Panc1 (cell line): ENCODE results near the gene APOA5. TPM values are rescaled to one million over a fixed set of nuclear protein-coding genes. Genes with fewer than 3 reads are reported as not detected.

Experiments
- ATAC-seq: fragments of 200-7000 bp; cut with Tn5 transposase; 2 replicates; pipeline ENCODE4 v1.9.1; 2020; ENCODE audit warnings: mild to moderate bottlenecking, moderate library complexity
- BruUV-seq: library from RNA; stranded (reverse); fragments of 400-500 nt; replicated peaks from 2 replicates; lab custom pipeline; 2021; lab: Mats Ljungman, UMichigan
- CTCF ChIA-PET: fragments of 300-600 bp; sonication (Branson Sonifier 250); formaldehyde crosslinking; loops from one replicate; lab custom pipeline; 2022; ENCODE audit warnings: antibody characterized with exemption; lab: Charles Lee
- POLR2A ChIA-PET: fragments of 300-600 bp; sonication (Branson Sonifier 250); formaldehyde crosslinking; loops from one replicate; lab custom pipeline; 2022; ENCODE audit warnings: antibody characterized with exemption; lab: Charles Lee
- DNase-seq: peaks from one replicate; pipeline ENCODE4 v3.0.0-alpha.2; 2010; ENCODE audit warnings: low read depth, low spot score
- H3K27ac ChIP-seq: 2 replicates; pipeline ENCODE4 v1.5.1; 2011; ENCODE audit warnings: mild to moderate bottlenecking, low read length, inconsistent platforms
- H3K27me3 ChIP-seq: fragments of 200-500 bp; sonication (Bioruptor generic); 2 replicates; pipeline ENCODE4 v1.6.0; 2014; ENCODE audit warnings: low read length, inconsistent platforms; ENCODE audit not compliant: control insufficient read depth, insufficient read depth
- H3K36me3 ChIP-seq: fragments of 200-500 bp; sonication (Bioruptor generic); 2 replicates; pipeline ENCODE4 v1.5.1; 2014; ENCODE audit warnings: inconsistent platforms, mild to moderate bottlenecking, low read length, moderate library complexity; ENCODE audit not compliant: control insufficient read depth, insufficient read depth
- H3K4me1 ChIP-seq: 2 replicates; pipeline ENCODE4 v1.5.1; 2011; ENCODE audit warnings: inconsistent platforms, mild to moderate bottlenecking, low read length, moderate library complexity; ENCODE audit not compliant: control insufficient read depth, insufficient read depth
- H3K4me3 ChIP-seq, 2 experiments: 2 replicates each; pipeline ENCODE4 v1.5.1; 2011 to 2012; ENCODE audit warnings: low read depth in 2 of 2, low read length in 2 of 2, mild to moderate bottlenecking in 2 of 2, inconsistent platforms in 1 of 2, moderate library complexity in 1 of 2
- H3K9me3 ChIP-seq: fragments of 200-500 bp; sonication (Bioruptor generic); 2 replicates; pipeline ENCODE4 v1.5.1; 2014; ENCODE audit warnings: low read depth, mild to moderate bottlenecking, inconsistent platforms, low read length, moderate library complexity; ENCODE audit not compliant: control insufficient read depth, insufficient read depth
- CTCF ChIP-seq: fragments of 450-650 bp; IDR thresholded peaks from 2 replicates; pipeline ENCODE4 v1.5.1; 2017; ENCODE audit warnings: mild to moderate bottlenecking
- POLR2AphosphoS5 ChIP-seq: IDR thresholded peaks from 2 replicates; pipeline ENCODE4 v1.6.1; 2012; ENCODE audit warnings: mild to moderate bottlenecking, low read depth, low read length, moderate library complexity
- SIN3A ChIP-seq: IDR thresholded peaks from 2 replicates; pipeline ENCODE4 v1.6.1; 2012; ENCODE audit warnings: low read depth, mild to moderate bottlenecking, low read length, moderate library complexity, borderline replicate concordance; ENCODE audit not compliant: insufficient read depth
- TCF7L2 ChIP-seq: IDR thresholded peaks from 2 replicates; pipeline ENCODE4 v1.6.1; 2011; ENCODE audit warnings: mild to moderate bottlenecking, low read depth, low read length, inconsistent platforms
- in situ Hi-C: cut with HindIII; loops from 2 replicates; pipeline ENCODE4 v1.10.0; 2016; ENCODE audit warnings: low sequenced_read_pairs, low pct_unique_long_range_greater_than_20kb
- intact Hi-C: fragments of 100-400 bp; cut with micrococcal nuclease; formaldehyde crosslinking; loops from one replicate; pipeline ENCODE4 v1.10.0; 2022; ENCODE audit not compliant: unreplicated experiment
- total RNA-seq: library from RNA; stranded (reverse); gene quantifications from one replicate; pipeline ENCODE4 v1.2.1, GENCODE V29; 2021; ENCODE audit not compliant: unreplicated experiment
- TF ChIP-seq, protein P1 (sequence below), 2 experiments: IDR thresholded peaks; 2 replicates each; pipeline ENCODE4 v1.6.1; 2011 to 2012; ENCODE audit warnings: low read depth in 2 of 2, control low read depth in 1 of 2, low read length in 1 of 2, mild to moderate bottlenecking in 1 of 2, moderate library complexity in 1 of 2; ENCODE audit not compliant: insufficient read depth in 1 of 2

Gene APOA5
- total RNA-seq, 1 experiment from 2014 or later = 0.39 TPM

DNA sequence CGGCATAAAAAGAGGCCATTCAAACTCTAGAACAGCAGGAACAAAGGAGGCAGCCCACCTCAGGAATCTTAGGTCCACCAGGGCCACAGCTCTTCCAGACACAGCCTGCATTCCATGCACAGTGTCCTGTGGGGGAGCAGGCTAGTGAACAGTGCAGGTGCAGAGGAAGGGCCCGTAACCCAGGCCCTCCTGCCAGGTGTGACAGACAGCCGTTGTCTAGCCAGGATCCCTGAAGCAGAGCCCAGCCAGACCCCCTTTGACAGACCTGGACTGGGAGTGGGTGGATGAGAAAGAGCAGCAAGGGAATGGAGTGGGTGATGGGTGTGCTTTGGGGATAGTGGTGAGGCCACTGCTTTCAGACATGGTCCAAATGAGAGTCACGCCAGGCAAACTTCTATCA is 2.7 kb downstream of the APOA5 start:
- intact Hi-C loops (no loop called here), in situ Hi-C loops (loop anchor here (10.0 kb wide), 1 partner anchor 216 kb away; no protein-coding TSS in a partner anchor)
- no TSS peak for BruUV-seq
- H3K27me3 ChIP-seq = no peaks in the 10 kb centered on the region
- H3K4me1 ChIP-seq = peaks cover 15% of the 10 kb centered on the region
- H3K9me3 ChIP-seq = no peaks in the 10 kb centered on the region
- H3K4me3 ChIP-seq = no peak overlapping the region
- CTCF ChIA-PET = interaction anchor here (0.6 to 4.2 kb wide), 2 partner anchors 46 to 48 kb away, joined by 10 to 76 read pairs; partner anchors contain the start of gene APOA1
- POLR2A ChIA-PET = no interaction called here
- DNase-seq = no peak
- no peak for ATAC-seq
- no peak for TF ChIP-seq TCF7L2
- no peak for TF ChIP-seq CTCF
- no peak for TF ChIP-seq POLR2AphosphoS5
- TF ChIP-seq SIN3A = no peak
- TF ChIP-seq, protein P1, sequence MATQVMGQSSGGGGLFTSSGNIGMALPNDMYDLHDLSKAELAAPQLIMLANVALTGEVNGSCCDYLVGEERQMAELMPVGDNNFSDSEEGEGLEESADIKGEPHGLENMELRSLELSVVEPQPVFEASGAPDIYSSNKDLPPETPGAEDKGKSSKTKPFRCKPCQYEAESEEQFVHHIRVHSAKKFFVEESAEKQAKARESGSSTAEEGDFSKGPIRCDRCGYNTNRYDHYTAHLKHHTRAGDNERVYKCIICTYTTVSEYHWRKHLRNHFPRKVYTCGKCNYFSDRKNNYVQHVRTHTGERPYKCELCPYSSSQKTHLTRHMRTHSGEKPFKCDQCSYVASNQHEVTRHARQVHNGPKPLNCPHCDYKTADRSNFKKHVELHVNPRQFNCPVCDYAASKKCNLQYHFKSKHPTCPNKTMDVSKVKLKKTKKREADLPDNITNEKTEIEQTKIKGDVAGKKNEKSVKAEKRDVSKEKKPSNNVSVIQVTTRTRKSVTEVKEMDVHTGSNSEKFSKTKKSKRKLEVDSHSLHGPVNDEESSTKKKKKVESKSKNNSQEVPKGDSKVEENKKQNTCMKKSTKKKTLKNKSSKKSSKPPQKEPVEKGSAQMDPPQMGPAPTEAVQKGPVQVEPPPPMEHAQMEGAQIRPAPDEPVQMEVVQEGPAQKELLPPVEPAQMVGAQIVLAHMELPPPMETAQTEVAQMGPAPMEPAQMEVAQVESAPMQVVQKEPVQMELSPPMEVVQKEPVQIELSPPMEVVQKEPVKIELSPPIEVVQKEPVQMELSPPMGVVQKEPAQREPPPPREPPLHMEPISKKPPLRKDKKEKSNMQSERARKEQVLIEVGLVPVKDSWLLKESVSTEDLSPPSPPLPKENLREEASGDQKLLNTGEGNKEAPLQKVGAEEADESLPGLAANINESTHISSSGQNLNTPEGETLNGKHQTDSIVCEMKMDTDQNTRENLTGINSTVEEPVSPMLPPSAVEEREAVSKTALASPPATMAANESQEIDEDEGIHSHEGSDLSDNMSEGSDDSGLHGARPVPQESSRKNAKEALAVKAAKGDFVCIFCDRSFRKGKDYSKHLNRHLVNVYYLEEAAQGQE (IDR thresholded peaks at IDR 0.05; ENCODE audit: insufficient read depth in 1 of 2, low read depth in 2 of 2, low read length in 1 of 2) = no peak
- peak overlapping the region; percentile 95; the same call in 1 of the 2 replicates for H3K27ac ChIP-seq
- H3K36me3 ChIP-seq = peaks cover 33% of the 10 kb centered on the region

DNA sequence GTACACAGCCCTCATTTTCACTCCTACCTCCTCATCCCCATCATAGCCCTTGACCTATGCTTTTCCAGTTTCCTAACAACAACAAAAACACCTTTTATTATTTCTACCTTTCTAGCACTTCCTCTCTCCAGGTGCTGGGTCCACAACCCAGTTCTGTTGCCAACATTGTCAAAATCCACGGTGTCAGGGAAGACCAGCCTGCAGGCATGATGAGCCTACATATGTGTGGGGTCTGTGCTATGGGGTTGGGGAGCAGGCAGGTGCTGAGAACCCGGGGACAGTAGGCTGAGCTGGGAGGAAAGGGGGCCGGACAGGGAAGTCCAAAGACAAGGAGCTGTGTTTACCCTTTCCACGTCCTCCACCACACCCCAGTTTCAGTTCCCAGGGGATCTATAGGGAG is 3.1 kb downstream of the APOA5 start:
- H3K27ac ChIP-seq = peak overlapping the region; percentile 95
- TF ChIP-seq POLR2AphosphoS5 = no peak
- no peak for TF ChIP-seq SIN3A
- CTCF ChIA-PET = interaction anchor here (4.2 kb wide), 1 partner anchor 48 kb away, joined by 76 read pairs; the partner anchor contains the start of gene APOA1
- no peaks in the 10 kb centered on the region for H3K9me3 ChIP-seq
- POLR2A ChIA-PET = interaction anchor here (0.6 kb wide), 2 partner anchors 231 to 321 kb away, joined by 3 to 5 read pairs; no protein-coding TSS in a partner anchor
- H3K36me3 ChIP-seq = peaks cover 38% of the 10 kb centered on the region
- H3K4me1 ChIP-seq = peaks cover 15% of the 10 kb centered on the region
- in situ Hi-C loops = loop anchor here (10.0 kb wide), 1 partner anchor 216 kb away; no protein-coding TSS in a partner anchor
- intact Hi-C loops = no loop called here
- no TSS peak for BruUV-seq
- ATAC-seq (no peak), DNase-seq (no peak)
- peak overlapping the region; percentile 86 to 97 for H3K4me3 ChIP-seq
- no peaks in the 10 kb centered on the region for H3K27me3 ChIP-seq
